Activated B cell treated with CpG ODN at 0.5 μM for 24 hours (primary cell): Measurements from ENCODE around the gene APLP2. TPM values are rescaled to one million over a fixed set of nuclear protein-coding genes. Genes with fewer than 3 reads are reported as not detected.

Source experiments
- ATAC-seq: fragments of 200-7000 bp; cut with Tn5 transposase; one replicate; pipeline ENCODE4 v1.10.0; 2021; ENCODE audit warnings: low read depth, mild to moderate bottlenecking, moderate library complexity
- CTCF ChIA-PET: fragments of 350-600 bp; sonication (Branson Sonifier 250); formaldehyde crosslinking; loops from one replicate; lab custom pipeline; 2021; ENCODE audit warnings: antibody characterized with exemption; lab: Charles Lee
- POLR2A ChIA-PET: fragments of 350-600 bp; sonication (Branson Sonifier 250); formaldehyde crosslinking; loops from one replicate; lab custom pipeline; 2021; ENCODE audit warnings: antibody characterized with exemption; lab: Charles Lee
- DNase-seq: peaks from one replicate; pipeline ENCODE4 v3.0.0; 2022
- H3K27ac Mint-ChIP-seq: one replicate; pipeline ENCODE4 v1.8.0; 2020; ENCODE audit warnings: mixed read lengths
- H3K27me3 Mint-ChIP-seq: one replicate; pipeline ENCODE4 v1.8.0; 2021; ENCODE audit warnings: mixed read lengths
- H3K36me3 Mint-ChIP-seq: one replicate; pipeline ENCODE4 v1.8.0; 2021; ENCODE audit warnings: low read depth, mixed read lengths
- H3K4me1 Mint-ChIP-seq: one replicate; pipeline ENCODE4 v1.8.0; 2021; ENCODE audit warnings: mixed read lengths
- H3K4me3 Mint-ChIP-seq: one replicate; pipeline ENCODE4 v1.8.0; 2020; ENCODE audit warnings: mild to moderate bottlenecking, mixed read lengths
- H3K9me3 Mint-ChIP-seq: one replicate; pipeline ENCODE4 v1.8.0; 2020; ENCODE audit warnings: mixed read lengths
- intact Hi-C: fragments of 100-400 bp; cut with micrococcal nuclease; formaldehyde crosslinking; loops from one replicate; pipeline ENCODE4 v1.15.1; 2024
- total RNA-seq: library from RNA; stranded (reverse); gene quantifications from 2 replicates; pipeline ENCODE4 v1.2.3, GENCODE V29; 2022
- TF ChIP-seq, protein P1 (sequence below): fragments of 200-600 bp; IDR thresholded peaks from one replicate; pipeline ENCODE4 v1.8.0; 2022; ENCODE audit warnings: antibody characterized with exemption, mild to moderate bottlenecking

Gene APLP2
- total RNA-seq, 1 donor from 2014 or later: 50.8 TPM

DNA sequence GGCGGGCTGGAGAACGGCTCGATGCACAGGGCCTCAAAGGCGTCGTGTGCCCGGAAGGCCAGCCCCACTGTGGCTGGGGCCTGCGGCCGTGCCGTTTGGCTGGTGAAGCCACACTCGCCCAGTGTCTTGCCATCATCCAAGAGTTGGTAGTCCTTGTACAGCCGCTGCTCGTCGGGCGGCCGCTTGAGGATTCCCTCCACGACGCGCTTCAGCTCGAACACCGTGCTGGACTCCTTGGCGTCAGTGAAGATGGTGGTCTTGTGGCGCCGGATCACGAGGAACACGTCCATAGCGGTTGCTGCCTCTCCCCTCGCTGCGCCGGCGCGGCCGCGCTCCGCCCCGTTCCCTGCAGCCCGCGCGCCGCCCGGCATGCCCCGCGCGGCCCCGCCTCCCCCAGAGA, 36.8 kb upstream of the APLP2 start:
- no peaks in the 10 kb centered on the region for H3K4me1 Mint-ChIP-seq
- intact Hi-C loops: loop anchor here (5.0 kb wide), 1 partner anchor 34 kb away; the partner anchor contains the start of gene APLP2
- ChIA-PET CTCF (no interaction called here), POLR2A (no interaction called here)
- TF ChIP-seq, protein P1, sequence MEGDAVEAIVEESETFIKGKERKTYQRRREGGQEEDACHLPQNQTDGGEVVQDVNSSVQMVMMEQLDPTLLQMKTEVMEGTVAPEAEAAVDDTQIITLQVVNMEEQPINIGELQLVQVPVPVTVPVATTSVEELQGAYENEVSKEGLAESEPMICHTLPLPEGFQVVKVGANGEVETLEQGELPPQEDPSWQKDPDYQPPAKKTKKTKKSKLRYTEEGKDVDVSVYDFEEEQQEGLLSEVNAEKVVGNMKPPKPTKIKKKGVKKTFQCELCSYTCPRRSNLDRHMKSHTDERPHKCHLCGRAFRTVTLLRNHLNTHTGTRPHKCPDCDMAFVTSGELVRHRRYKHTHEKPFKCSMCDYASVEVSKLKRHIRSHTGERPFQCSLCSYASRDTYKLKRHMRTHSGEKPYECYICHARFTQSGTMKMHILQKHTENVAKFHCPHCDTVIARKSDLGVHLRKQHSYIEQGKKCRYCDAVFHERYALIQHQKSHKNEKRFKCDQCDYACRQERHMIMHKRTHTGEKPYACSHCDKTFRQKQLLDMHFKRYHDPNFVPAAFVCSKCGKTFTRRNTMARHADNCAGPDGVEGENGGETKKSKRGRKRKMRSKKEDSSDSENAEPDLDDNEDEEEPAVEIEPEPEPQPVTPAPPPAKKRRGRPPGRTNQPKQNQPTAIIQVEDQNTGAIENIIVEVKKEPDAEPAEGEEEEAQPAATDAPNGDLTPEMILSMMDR: no peak
- H3K4me3 Mint-ChIP-seq: no peak overlapping the region
- no peaks in the 10 kb centered on the region for H3K36me3 Mint-ChIP-seq
- H3K27me3 Mint-ChIP-seq: peaks cover 20% of the 10 kb centered on the region
- DNase-seq (no peak), ATAC-seq (no peak)
- no peaks in the 10 kb centered on the region for H3K9me3 Mint-ChIP-seq
- no peak overlapping the region for H3K27ac Mint-ChIP-seq

DNA sequence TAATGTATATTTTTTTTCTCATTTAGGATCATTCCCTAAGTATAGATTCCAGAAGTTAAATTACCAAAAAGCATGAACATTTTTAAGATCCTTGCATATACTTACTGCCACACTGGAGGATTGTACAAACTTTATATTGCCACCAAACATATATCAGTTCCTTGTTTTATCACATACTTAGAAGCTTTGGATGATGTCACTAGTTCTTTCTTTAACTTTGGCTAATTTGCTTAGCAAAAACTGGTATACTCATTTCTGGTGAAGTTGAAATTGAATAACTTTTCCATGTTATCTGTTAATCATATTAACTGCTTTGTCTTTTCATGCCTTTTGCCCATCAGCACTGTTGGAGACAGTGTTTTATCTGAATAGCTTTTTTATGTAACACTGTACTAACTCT, 35.5 kb upstream of the APLP2 start:
- CTCF ChIA-PET: no interaction called here
- POLR2A ChIA-PET: no interaction called here
- Mint-ChIP-seq H3K27ac (no peak overlapping the region), H3K9me3 (no peaks in the 10 kb centered on the region), H3K4me1 (no peaks in the 10 kb centered on the region), H3K27me3 (peaks cover 21% of the 10 kb centered on the region), H3K4me3 (no peak overlapping the region), H3K36me3 (no peaks in the 10 kb centered on the region)
- DNase-seq (no peak), ATAC-seq (no peak)
- intact Hi-C loops: loop anchor here (5.0 kb wide), 1 partner anchor 33 kb away; the partner anchor contains the start of gene APLP2
- TF ChIP-seq, protein P1: no peak

DNA sequence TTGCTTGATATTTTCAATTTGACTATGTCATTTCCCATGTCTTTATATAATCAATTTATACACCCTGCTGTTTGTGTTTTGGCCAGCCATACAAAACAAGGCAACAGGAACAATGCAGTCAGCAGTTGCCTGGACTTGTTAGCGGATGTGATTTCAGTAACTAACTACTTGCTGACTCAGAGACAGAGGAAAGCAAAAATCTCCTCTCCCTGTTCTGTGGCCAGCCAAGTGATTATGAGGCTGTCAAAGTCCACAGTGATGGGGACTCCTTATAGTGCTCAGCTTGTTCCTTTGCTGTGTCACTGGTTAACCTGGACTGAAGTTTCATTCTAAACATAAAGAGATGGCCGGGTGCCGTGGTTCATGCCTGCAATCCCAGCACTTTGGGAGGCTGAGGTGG, 32.6 kb upstream of the APLP2 start:
- no peaks in the 10 kb centered on the region for H3K36me3 Mint-ChIP-seq
- H3K27me3 Mint-ChIP-seq: peaks cover 19% of the 10 kb centered on the region
- no peak overlapping the region for H3K27ac Mint-ChIP-seq
- POLR2A ChIA-PET: no interaction called here
- no peaks in the 10 kb centered on the region for H3K9me3 Mint-ChIP-seq
- no peak for DNase-seq
- CTCF ChIA-PET: no interaction called here
- TF ChIP-seq, protein P1: no peak
- no peak overlapping the region for H3K4me3 Mint-ChIP-seq
- no peak for ATAC-seq
- no peaks in the 10 kb centered on the region for H3K4me1 Mint-ChIP-seq
- intact Hi-C loops: no loop called here

- H3K4me3 Mint-ChIP-seq: no peak overlapping the region
- no peak overlapping the region for H3K27ac Mint-ChIP-seq
- H3K9me3 Mint-ChIP-seq: no peaks in the 10 kb centered on the region
- ChIA-PET CTCF (no interaction called here), POLR2A (interaction anchor here (0.6 kb wide), 1 partner anchor 14 kb away, joined by 4 read pairs; no protein-coding TSS in a partner anchor)
- no peak for DNase-seq
- intact Hi-C loops: no loop called here
- ATAC-seq: no peak
- no peaks in the 10 kb centered on the region for H3K4me1 Mint-ChIP-seq
- peaks cover 24% of the 10 kb centered on the region for H3K27me3 Mint-ChIP-seq
- H3K36me3 Mint-ChIP-seq: no peaks in the 10 kb centered on the region
- TF ChIP-seq, protein P1: no peak
Observed at GRCh38 chr11:130037881-130038585, 31.7 kb upstream of the APLP2 start.

GRCh38 chr11:130040281-130040940, 29.3 kb upstream of the APLP2 start:
- DNase-seq (no peak), ATAC-seq (no peak)
- TF ChIP-seq, protein P1: no peak
- peaks cover 24% of the 10 kb centered on the region for H3K27me3 Mint-ChIP-seq
- no peaks in the 10 kb centered on the region for H3K36me3 Mint-ChIP-seq
- intact Hi-C loops: no loop called here
- no peaks in the 10 kb centered on the region for H3K9me3 Mint-ChIP-seq
- H3K4me3 Mint-ChIP-seq: no peak overlapping the region
- H3K27ac Mint-ChIP-seq: no peak overlapping the region
- POLR2A ChIA-PET: no interaction called here
- CTCF ChIA-PET: no interaction called here
- peaks cover 4% of the 10 kb centered on the region for H3K4me1 Mint-ChIP-seq
